ENCODE data around the gene KY.

Gene KY

DNA sequence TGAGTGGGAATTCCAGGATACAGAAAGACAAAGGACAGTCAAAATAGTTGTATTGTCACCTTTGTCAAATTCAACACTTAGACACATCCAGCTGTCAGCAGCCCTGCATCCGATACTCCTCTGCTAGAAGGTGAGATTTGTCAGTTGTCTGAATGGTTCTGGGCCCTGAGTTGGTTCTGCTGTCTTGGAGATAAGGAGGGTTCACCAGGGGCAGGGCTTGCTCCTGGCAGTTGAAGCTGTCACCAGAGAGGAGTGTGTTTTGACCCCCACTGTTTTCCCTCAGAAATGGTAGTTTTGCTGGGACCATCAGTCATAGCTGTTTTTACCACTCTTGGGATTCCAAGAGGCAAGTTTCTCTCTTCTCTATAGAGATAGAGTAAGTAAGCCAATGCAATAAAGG, 3.2 kb upstream of the KY start:
- DNase-seq (ENCODE audit: low read depth), result no peak
- no peak overlapping the region for H3K4me3 ChIP-seq (ENCODE audit: low read depth, low read length)
- no peak for TF ChIP-seq POLR2A (IDR thresholded peaks at IDR 0.05; ENCODE audit: extremely low read depth, insufficient read length)
- TF ChIP-seq, protein P1, sequence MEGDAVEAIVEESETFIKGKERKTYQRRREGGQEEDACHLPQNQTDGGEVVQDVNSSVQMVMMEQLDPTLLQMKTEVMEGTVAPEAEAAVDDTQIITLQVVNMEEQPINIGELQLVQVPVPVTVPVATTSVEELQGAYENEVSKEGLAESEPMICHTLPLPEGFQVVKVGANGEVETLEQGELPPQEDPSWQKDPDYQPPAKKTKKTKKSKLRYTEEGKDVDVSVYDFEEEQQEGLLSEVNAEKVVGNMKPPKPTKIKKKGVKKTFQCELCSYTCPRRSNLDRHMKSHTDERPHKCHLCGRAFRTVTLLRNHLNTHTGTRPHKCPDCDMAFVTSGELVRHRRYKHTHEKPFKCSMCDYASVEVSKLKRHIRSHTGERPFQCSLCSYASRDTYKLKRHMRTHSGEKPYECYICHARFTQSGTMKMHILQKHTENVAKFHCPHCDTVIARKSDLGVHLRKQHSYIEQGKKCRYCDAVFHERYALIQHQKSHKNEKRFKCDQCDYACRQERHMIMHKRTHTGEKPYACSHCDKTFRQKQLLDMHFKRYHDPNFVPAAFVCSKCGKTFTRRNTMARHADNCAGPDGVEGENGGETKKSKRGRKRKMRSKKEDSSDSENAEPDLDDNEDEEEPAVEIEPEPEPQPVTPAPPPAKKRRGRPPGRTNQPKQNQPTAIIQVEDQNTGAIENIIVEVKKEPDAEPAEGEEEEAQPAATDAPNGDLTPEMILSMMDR (IDR thresholded peaks at IDR 0.05; ENCODE audit: low read depth, low read length), result no peak
- no peak for TF ChIP-seq MYC (IDR thresholded peaks at IDR 0.05; ENCODE audit: low read depth, low read length)
- TF ChIP-seq, protein P2, sequence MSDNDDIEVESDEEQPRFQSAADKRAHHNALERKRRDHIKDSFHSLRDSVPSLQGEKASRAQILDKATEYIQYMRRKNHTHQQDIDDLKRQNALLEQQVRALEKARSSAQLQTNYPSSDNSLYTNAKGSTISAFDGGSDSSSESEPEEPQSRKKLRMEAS (IDR thresholded peaks at IDR 0.05; ENCODE audit: low read depth, low read length), result no peak

DNA sequence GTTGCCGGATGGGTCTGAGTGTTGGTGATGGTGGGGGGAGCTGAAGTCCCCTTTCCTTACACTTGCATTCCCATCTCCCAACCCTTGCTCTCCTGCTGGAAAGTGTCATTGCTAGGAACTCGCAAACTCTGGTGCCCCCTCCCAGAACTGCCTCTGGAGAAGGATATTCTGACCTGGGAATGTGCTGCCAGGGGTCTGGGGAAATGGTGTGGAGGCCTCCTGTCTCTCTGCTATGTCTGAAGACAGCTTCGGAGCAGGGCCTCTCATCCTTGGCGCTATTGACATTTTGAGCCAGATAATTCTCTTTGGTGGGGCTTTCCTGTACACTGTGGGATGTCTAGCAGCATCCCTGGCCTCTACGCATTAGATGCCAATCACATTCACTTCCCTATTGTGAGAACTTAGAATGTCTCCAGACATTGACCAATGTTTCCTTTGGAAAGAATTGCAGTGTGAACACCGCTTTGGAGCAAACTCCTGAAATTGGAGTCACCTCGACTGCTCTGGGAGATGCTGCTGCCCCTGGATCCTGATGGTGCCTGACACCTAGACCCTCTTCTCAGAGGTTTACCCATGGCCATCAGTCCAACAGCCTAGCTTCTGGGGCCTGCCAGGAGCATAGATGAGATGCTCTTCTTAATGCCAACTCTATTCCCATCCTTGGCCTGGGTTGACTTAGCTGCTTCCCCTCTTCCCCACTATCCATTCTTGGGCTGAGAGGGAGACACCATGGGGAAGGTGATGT, 2.2 kb upstream of the KY start:
- no peak overlapping the region for H3K4me3 ChIP-seq (ENCODE audit: low read depth, low read length)
- TF ChIP-seq, protein P2 (IDR thresholded peaks at IDR 0.05; ENCODE audit: low read depth, low read length), result no peak
- TF ChIP-seq, protein P1 (IDR thresholded peaks at IDR 0.05; ENCODE audit: low read depth, low read length), result no peak
- TF ChIP-seq MYC (IDR thresholded peaks at IDR 0.05; ENCODE audit: low read depth, low read length) (no peak), POLR2A (IDR thresholded peaks at IDR 0.05; ENCODE audit: extremely low read depth, insufficient read length) (no peak)
- DNase-seq (ENCODE audit: low read depth), result no peak

DNA sequence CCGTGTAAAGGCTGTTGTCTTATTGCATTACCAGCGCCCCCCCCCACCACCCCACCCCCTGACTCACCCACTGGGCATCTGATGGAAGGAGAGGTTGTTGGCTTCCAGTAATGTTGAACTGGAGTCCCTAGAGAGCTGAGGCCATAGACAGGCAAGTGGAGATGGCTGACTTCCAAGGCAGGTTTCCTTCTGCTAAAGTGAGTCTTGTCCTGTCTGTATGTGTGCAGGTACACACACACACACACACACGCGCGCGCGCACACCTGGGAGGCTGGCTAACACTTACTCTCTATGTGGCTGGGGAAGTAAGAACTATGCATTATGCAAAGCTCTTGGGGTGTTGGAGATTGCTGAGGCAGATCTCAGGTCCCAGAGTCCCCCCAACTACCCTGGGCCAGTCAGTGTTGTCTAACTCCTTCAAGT, 1.6 kb upstream of the KY start:
- TF ChIP-seq, protein P1 (IDR thresholded peaks at IDR 0.05; ENCODE audit: low read depth, low read length), result no peak
- DNase-seq (ENCODE audit: low read depth), result no peak
- no peak overlapping the region for H3K4me3 ChIP-seq (ENCODE audit: low read depth, low read length)

DNA sequence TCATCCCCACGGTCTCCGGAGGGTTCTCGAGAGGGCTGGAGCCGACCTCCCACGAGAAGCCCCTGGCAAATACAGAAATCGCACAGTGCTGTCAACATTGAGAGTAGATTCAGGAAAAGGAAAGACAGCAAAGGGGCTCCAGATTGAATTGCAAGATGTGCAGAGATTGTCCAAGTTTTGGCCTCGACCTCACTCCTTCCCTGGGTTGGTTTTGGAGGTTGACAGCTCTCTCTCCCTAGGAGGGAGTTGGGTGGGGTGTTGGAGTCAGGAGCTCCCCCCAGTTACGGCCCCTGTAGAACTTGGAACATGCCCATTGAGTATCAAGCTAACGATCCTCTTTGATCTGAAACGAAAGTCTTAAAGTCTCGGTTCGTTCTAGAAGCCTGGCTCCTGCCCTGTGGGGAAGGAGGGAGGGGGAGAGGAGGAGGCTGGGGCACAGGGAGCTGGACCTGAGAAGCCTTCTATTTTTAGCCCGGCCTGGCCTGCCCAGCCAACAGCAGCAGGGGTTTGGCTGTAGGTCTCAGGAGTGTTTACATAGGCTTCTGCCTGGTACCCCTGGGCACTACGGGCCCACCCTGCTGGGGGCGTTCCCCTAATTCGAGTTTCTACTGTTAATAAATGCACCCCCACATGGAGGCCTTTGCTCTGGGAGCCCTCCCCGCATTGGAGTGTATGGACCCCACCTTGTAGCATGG, 672 bp upstream of the KY start:
- no peak for DNase-seq (ENCODE audit: low read depth)
- TF ChIP-seq POLR2A (IDR thresholded peaks at IDR 0.05; ENCODE audit: extremely low read depth, insufficient read length) (no peak), MYC (IDR thresholded peaks at IDR 0.05; ENCODE audit: low read depth, low read length) (no peak)
- TF ChIP-seq, protein P1 (IDR thresholded peaks at IDR 0.05; ENCODE audit: low read depth, low read length), result no peak
- TF ChIP-seq, protein P2 (IDR thresholded peaks at IDR 0.05; ENCODE audit: low read depth, low read length), result no peak
- no peak overlapping the region for H3K4me3 ChIP-seq (ENCODE audit: low read depth, low read length)

DNA sequence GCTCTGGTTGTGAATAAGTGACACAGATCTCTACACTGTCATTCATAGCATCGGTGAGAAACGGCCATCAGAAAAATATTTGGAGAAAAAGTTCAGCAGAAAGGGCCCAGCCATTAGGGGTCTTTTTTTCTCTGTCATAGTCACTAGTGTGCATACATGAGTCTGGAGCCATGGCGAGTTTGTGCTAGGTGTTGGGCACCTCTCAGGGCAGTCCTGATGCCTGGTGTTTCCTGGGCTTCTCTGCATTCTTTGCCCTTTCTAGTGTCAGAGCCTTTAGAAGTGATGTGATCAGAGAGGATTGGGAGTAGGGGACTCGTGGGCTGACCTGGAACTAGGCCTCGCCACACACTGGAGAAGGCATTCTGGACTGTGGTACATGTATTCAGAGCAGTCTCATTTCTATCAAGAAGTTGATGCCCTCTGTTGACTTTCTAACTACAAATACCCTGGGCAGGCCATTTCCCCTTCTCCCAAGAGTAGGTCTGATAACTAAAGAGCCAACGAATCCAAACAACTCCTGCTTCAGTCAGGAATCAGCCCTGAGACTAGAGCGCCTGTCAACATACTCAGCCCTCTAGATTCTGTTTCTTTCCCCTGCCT, 1.6 kb downstream of the KY start:
- no peak overlapping the region for H3K4me3 ChIP-seq (ENCODE audit: low read depth, low read length)
- TF ChIP-seq POLR2A (IDR thresholded peaks at IDR 0.05; ENCODE audit: extremely low read depth, insufficient read length), result no peak
- no peak for TF ChIP-seq MYC (IDR thresholded peaks at IDR 0.05; ENCODE audit: low read depth, low read length)
- TF ChIP-seq, protein P1 (IDR thresholded peaks at IDR 0.05; ENCODE audit: low read depth, low read length), result no peak
- TF ChIP-seq, protein P2 (IDR thresholded peaks at IDR 0.05; ENCODE audit: low read depth, low read length), result no peak
- DNase-seq (ENCODE audit: low read depth), result no peak
